ENCODE data around the gene DPP8. TPM values are rescaled to one million over a fixed set of nuclear protein-coding genes. Genes with fewer than 3 reads are reported as not detected.

The DPP8 gene
- total RNA-seq, 1 experiment from 2014 or later: 45.9 TPM

- Mint-ChIP-seq H3K27me3 (ENCODE audit: unreplicated experiment) (no peaks in the 10 kb centered on the region), H3K4me1 (ENCODE audit: low read depth, unreplicated experiment) (peaks cover 2% of the 10 kb centered on the region), H3K4me3 (ENCODE audit: low read depth, unreplicated experiment) (no peak overlapping the region), H3K9me3 (ENCODE audit: low read depth, unreplicated experiment) (no peaks in the 10 kb centered on the region), H3K36me3 (ENCODE audit: insufficient read depth, unreplicated experiment) (peaks cover 15% of the 10 kb centered on the region), H3K27ac (ENCODE audit: unreplicated experiment) (no peak overlapping the region)
- no TSS peak for BruUV-seq (replicated peaks)
- CTCF ChIA-PET: no interaction called here
- DNase-seq: no peak
- TF ChIP-seq CTCF (IDR thresholded peaks at IDR 0.05; ENCODE audit: unreplicated experiment): no peak
- intact Hi-C loops (cut with micrococcal nuclease; ENCODE audit: unreplicated experiment): no loop called here
Observed at GRCh38 chr15:65521350-65521749, 3.9 kb upstream of the DPP8 start.

- CTCF ChIA-PET: interaction anchor here (0.6 to 0.7 kb wide), 3 partner anchors 8 to 699 kb away, joined by 3 to 4 read pairs (median 3); no protein-coding TSS in a partner anchor
- no peaks in the 10 kb centered on the region for H3K27me3 Mint-ChIP-seq (ENCODE audit: unreplicated experiment)
Observed at GRCh38 chr15:65518633-65519285, 1.3 kb upstream of the DPP8 start.

GRCh38 chr15:65517866-65518207 is 348 bp upstream of the DPP8 start:
- CTCF ChIA-PET: interaction anchor here (0.7 kb wide), 2 partner anchors 44 to 158 kb away, joined by 3 read pairs; no protein-coding TSS in a partner anchor
- TF ChIP-seq CTCF (IDR thresholded peaks at IDR 0.05; ENCODE audit: unreplicated experiment): no peak
- no peaks in the 10 kb centered on the region for H3K9me3 Mint-ChIP-seq (ENCODE audit: low read depth, unreplicated experiment)
- H3K4me1 Mint-ChIP-seq (ENCODE audit: low read depth, unreplicated experiment): peaks cover 14% of the 10 kb centered on the region
- intact Hi-C loops (cut with micrococcal nuclease; ENCODE audit: unreplicated experiment): no loop called here
- DNase-seq: no peak
- H3K27me3 Mint-ChIP-seq (ENCODE audit: unreplicated experiment): no peaks in the 10 kb centered on the region
- peaks cover 23% of the 10 kb centered on the region for H3K36me3 Mint-ChIP-seq (ENCODE audit: insufficient read depth, unreplicated experiment)
- TSS peak; percentile 77 for BruUV-seq (replicated peaks)
- H3K4me3 Mint-ChIP-seq (ENCODE audit: low read depth, unreplicated experiment): peak overlapping the region; percentile 84
- H3K27ac Mint-ChIP-seq (ENCODE audit: unreplicated experiment): peak overlapping the region; percentile 92

More at GRCh38 chr15:65518633-65519285, 1.3 kb upstream of the DPP8 start:
- no peak for DNase-seq
- H3K36me3 Mint-ChIP-seq (ENCODE audit: insufficient read depth, unreplicated experiment): peaks cover 23% of the 10 kb centered on the region
- no peaks in the 10 kb centered on the region for H3K9me3 Mint-ChIP-seq (ENCODE audit: low read depth, unreplicated experiment)
- H3K4me3 Mint-ChIP-seq (ENCODE audit: low read depth, unreplicated experiment): no peak overlapping the region
- no peak overlapping the region for H3K27ac Mint-ChIP-seq (ENCODE audit: unreplicated experiment)
- H3K4me1 Mint-ChIP-seq (ENCODE audit: low read depth, unreplicated experiment): peaks cover 14% of the 10 kb centered on the region
- intact Hi-C loops (cut with micrococcal nuclease; ENCODE audit: unreplicated experiment): no loop called here
- TF ChIP-seq CTCF (IDR thresholded peaks at IDR 0.05; ENCODE audit: unreplicated experiment): no peak
- BruUV-seq (replicated peaks): no TSS peak

- H3K36me3 Mint-ChIP-seq (ENCODE audit: insufficient read depth, unreplicated experiment): peaks cover 49% of the 10 kb centered on the region
- no TSS peak for BruUV-seq (replicated peaks)
- intact Hi-C loops (cut with micrococcal nuclease; ENCODE audit: unreplicated experiment): no loop called here
- CTCF ChIA-PET: no interaction called here
- peaks cover 14% of the 10 kb centered on the region for H3K4me1 Mint-ChIP-seq (ENCODE audit: low read depth, unreplicated experiment)
- no peak for TF ChIP-seq CTCF (IDR thresholded peaks at IDR 0.05; ENCODE audit: unreplicated experiment)
- H3K4me3 Mint-ChIP-seq (ENCODE audit: low read depth, unreplicated experiment): no peak overlapping the region
- no peaks in the 10 kb centered on the region for H3K9me3 Mint-ChIP-seq (ENCODE audit: low read depth, unreplicated experiment)
- H3K27ac Mint-ChIP-seq (ENCODE audit: unreplicated experiment): no peak overlapping the region
- no peaks in the 10 kb centered on the region for H3K27me3 Mint-ChIP-seq (ENCODE audit: unreplicated experiment)
- no peak for DNase-seq
Observed at GRCh38 chr15:65512807-65513416, 4.6 kb downstream of the DPP8 start.
